Activated naive CD8-positive, alpha-beta T cell (primary cell): ENCODE measurements around the gene CDK16.

Source experiments
- H3K27ac Mint-ChIP-seq: one replicate; pipeline ENCODE4 v1.8.0; 2021; ENCODE audit warnings: mixed read lengths
- H3K27me3 Mint-ChIP-seq: one replicate; pipeline ENCODE4 v1.8.0; 2021; ENCODE audit warnings: mixed read lengths
- H3K36me3 Mint-ChIP-seq: one replicate; pipeline ENCODE4 v1.8.0; 2021; ENCODE audit warnings: mixed read lengths
- H3K4me1 Mint-ChIP-seq: one replicate; pipeline ENCODE4 v1.8.0; 2021; ENCODE audit warnings: low read depth, mixed read lengths
- H3K4me3 Mint-ChIP-seq: one replicate; pipeline ENCODE4 v1.8.0; 2021; ENCODE audit warnings: mild to moderate bottlenecking, mixed read lengths
- H3K9me3 Mint-ChIP-seq: one replicate; pipeline ENCODE4 v1.8.0; 2021; ENCODE audit warnings: low read depth, mixed read lengths

Gene CDK16

DNA sequence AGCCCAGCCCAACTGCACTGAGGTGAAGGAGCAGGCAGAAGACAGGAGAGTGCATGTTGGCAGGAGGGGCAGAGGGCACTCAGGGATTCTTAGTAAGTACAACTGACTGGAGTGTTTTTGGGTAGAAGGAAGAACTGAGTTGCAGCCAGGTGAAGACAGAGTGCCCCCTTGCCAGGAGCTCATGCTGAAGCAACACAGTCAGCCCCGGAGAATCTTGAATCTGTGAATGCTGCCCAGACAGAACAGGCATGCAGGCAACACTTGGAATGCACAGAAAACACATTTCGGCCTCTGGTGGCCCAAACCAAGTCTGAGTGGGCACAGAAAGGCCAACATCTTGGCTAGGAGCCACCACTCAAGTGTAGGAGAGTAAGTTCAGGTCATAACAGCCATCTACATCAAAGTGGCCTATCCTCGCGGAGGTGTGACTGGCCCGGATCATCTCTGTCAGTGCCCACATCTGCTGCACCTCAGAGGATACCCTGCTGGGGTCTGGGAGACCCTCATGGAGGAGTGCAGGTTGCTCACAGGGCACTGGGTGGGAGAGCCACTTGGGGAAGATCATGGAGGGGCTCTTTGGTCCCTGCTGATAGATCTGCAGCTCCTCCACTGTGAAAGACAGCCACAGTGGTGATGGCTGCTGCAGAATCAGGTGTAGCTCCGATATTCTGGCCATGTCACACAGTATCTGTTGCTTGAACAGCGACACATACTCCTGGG is 54.7 kb downstream of the CDK16 start:
- no peak overlapping the region for H3K4me3 Mint-ChIP-seq
- H3K27ac Mint-ChIP-seq: no peak overlapping the region
- H3K36me3 Mint-ChIP-seq: no peaks in the 10 kb centered on the region
- H3K27me3 Mint-ChIP-seq: peaks cover 2% of the 10 kb centered on the region
- no peaks in the 10 kb centered on the region for H3K9me3 Mint-ChIP-seq
- no peaks in the 10 kb centered on the region for H3K4me1 Mint-ChIP-seq

- Mint-ChIP-seq H3K36me3 (no peaks in the 10 kb centered on the region), H3K27me3 (peaks cover 2% of the 10 kb centered on the region), H3K4me3 (no peak overlapping the region)
Observed at GRCh38 chrX:47278691-47279090, 60.2 kb downstream of the CDK16 start.

More at GRCh38 chrX:47278691-47279090, 60.2 kb downstream of the CDK16 start:
- Mint-ChIP-seq H3K27ac (no peak overlapping the region), H3K9me3 (no peaks in the 10 kb centered on the region), H3K4me1 (no peaks in the 10 kb centered on the region)
